ENCODE results near the gene TPRA1. TPM values are rescaled to one million over a fixed set of nuclear protein-coding genes. Genes with fewer than 3 reads are reported as not detected.

Gene TPRA1
- total and polyA plus RNA-seq, 2 of the 4 experiments (the other 2 are of a cell fraction) = 17.9 to 40.1 TPM

DNA sequence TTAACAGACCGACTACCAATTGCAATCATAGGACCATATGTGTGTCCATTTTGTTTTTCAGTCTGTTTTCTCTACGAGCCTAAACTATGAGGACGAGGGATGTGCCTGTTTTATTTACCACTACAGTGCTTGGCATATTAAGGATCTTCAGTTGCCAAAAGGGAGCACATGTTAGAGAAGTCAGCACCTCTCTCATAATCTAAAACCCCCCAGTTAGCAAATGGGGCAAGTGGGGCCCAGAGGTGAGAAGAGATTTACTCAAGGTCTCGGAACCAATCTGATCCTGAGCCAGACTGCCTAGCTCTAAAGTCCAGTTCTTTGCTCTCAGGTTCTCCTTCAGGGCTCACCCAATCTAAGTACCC is 37.9 kb upstream of the TPRA1 start:
- peaks cover 9% of the 10 kb centered on the region for H3K9me1 ChIP-seq (ENCODE audit: insufficient read depth, low read length)
- H3K27ac ChIP-seq (ENCODE audit: insufficient read depth, low read length) = no peak overlapping the region
- dilution Hi-C loops (cut with HindIII; ENCODE audit: low sequenced_read_pairs, unreplicated experiment) (no loop called here), in situ Hi-C loops (cut with MboI; ENCODE audit: low sequenced_read_pairs) (no loop called here), intact Hi-C loops (cut with micrococcal nuclease) (no loop called here)
- 0 out of 2 replicates have a peak, but pooled peaks cover 2% of the 10 kb centered on the region for H3K9me3 ChIP-seq (ENCODE audit: control insufficient read depth, insufficient read depth, low read length)
- ChIA-PET CTCF (no interaction called here), POLR2A (ENCODE audit: unreplicated experiment) (no interaction called here)
- H2AK5ac ChIP-seq (ENCODE audit: low read depth, low read length) = no peak overlapping the region
- no peak overlapping the region for H3K14ac ChIP-seq (replicated peaks; ENCODE audit: low read depth, low read length)
- H2BK20ac ChIP-seq (ENCODE audit: low read depth, low read length) = no peak overlapping the region
- H3K4me2 ChIP-seq (ENCODE audit: low read depth, low read length) = peak overlapping the region; percentile 39; the same call in 1 of the 2 replicates
- H3K79me1 ChIP-seq (ENCODE audit: low read depth in 1 of 2, low read length in 2 of 2) = no peaks in the 10 kb centered on the region
- no peak overlapping the region for H2BK5ac ChIP-seq (ENCODE audit: low read depth, low read length, poor library complexity, severe bottlenecking)
- H2BK120ac ChIP-seq (ENCODE audit: low read depth, low read length) = no peak overlapping the region
- no peak overlapping the region for H3K56ac ChIP-seq (ENCODE audit: extremely low read depth, insufficient read depth, low read length)
- H4K91ac ChIP-seq (ENCODE audit: insufficient read depth, low read depth, low read length) = no peak overlapping the region
- peaks cover 41% of the 10 kb centered on the region for H3K27me3 ChIP-seq (ENCODE audit: control insufficient read depth, insufficient read depth, low read length)
- TF ChIP-seq CHD1 (IDR thresholded peaks at IDR 0.05; ENCODE audit: low read depth, low read length) (no peak), MAZ (IDR thresholded peaks at IDR 0.05; ENCODE audit: borderline replicate concordance, low read depth, low read length) (no peak), RCOR1 (IDR thresholded peaks at IDR 0.05; ENCODE audit: insufficient replicate concordance, low read length) (no peak), SMC3 (IDR thresholded peaks at IDR 0.05; ENCODE audit: low read depth, low read length) (no peak), RFX5 (IDR thresholded peaks at IDR 0.05; ENCODE audit: low read depth, low read length) (no peak), RAD21 (IDR thresholded peaks at IDR 0.05; ENCODE audit: low read length) (no peak), MAFK (IDR thresholded peaks at IDR 0.05; ENCODE audit: low read depth, low read length) (no peak), NFE2L2 (IDR thresholded peaks at IDR 0.05; ENCODE audit: low read depth, low read length) (no peak), POLR2A (IDR thresholded peaks at IDR 0.05; ENCODE audit: low read depth, low read length) (no peak), MXI1 (IDR thresholded peaks at IDR 0.05; ENCODE audit: borderline replicate concordance, low read depth, low read length) (no peak), FOS (IDR thresholded peaks at IDR 0.05; ENCODE audit: low read depth, low read length) (no peak), BHLHE40 (IDR thresholded peaks at IDR 0.05; ENCODE audit: low read depth, low read length) (no peak), CEBPB (IDR thresholded peaks at IDR 0.05; ENCODE audit: low read depth, low read length) (no peak)
- TF ChIP-seq, protein P1, sequence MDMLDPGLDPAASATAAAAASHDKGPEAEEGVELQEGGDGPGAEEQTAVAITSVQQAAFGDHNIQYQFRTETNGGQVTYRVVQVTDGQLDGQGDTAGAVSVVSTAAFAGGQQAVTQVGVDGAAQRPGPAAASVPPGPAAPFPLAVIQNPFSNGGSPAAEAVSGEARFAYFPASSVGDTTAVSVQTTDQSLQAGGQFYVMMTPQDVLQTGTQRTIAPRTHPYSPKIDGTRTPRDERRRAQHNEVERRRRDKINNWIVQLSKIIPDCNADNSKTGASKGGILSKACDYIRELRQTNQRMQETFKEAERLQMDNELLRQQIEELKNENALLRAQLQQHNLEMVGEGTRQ (IDR thresholded peaks at IDR 0.05; ENCODE audit: low read depth, low read length) = no peak
- TF ChIP-seq, protein P2, sequence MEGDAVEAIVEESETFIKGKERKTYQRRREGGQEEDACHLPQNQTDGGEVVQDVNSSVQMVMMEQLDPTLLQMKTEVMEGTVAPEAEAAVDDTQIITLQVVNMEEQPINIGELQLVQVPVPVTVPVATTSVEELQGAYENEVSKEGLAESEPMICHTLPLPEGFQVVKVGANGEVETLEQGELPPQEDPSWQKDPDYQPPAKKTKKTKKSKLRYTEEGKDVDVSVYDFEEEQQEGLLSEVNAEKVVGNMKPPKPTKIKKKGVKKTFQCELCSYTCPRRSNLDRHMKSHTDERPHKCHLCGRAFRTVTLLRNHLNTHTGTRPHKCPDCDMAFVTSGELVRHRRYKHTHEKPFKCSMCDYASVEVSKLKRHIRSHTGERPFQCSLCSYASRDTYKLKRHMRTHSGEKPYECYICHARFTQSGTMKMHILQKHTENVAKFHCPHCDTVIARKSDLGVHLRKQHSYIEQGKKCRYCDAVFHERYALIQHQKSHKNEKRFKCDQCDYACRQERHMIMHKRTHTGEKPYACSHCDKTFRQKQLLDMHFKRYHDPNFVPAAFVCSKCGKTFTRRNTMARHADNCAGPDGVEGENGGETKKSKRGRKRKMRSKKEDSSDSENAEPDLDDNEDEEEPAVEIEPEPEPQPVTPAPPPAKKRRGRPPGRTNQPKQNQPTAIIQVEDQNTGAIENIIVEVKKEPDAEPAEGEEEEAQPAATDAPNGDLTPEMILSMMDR (conservative IDR thresholded peaks at IDR 0.05; ENCODE audit: low read depth, low read length) = no peak
- TF ChIP-seq, protein P3, sequence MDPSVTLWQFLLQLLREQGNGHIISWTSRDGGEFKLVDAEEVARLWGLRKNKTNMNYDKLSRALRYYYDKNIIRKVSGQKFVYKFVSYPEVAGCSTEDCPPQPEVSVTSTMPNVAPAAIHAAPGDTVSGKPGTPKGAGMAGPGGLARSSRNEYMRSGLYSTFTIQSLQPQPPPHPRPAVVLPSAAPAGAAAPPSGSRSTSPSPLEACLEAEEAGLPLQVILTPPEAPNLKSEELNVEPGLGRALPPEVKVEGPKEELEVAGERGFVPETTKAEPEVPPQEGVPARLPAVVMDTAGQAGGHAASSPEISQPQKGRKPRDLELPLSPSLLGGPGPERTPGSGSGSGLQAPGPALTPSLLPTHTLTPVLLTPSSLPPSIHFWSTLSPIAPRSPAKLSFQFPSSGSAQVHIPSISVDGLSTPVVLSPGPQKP (IDR thresholded peaks at IDR 0.05; ENCODE audit: borderline replicate concordance, low read depth, low read length) = no peak
- no peak overlapping the region for H4K8ac ChIP-seq (ENCODE audit: low read depth in 2 of 2, low read length in 2 of 2)
- H3K9ac ChIP-seq (ENCODE audit: low read depth, low read length) = no peak overlapping the region
- no TSS peak for BruUV-seq (replicated peaks)
- peaks cover 3% of the 10 kb centered on the region; the same call in 1 of the 2 replicates for H3K4me1 ChIP-seq (ENCODE audit: control insufficient read depth, insufficient read depth, low read length)
- no peak overlapping the region for H4K5ac ChIP-seq (ENCODE audit: low read depth, low read length)
- H3K18ac ChIP-seq (ENCODE audit: low read depth, low read length) = no peak overlapping the region
- H2BK15ac ChIP-seq (ENCODE audit: low read depth, low read length) = no peak overlapping the region
- peaks cover 10% of the 10 kb centered on the region; the same call in 1 of the 2 replicates for H4K20me1 ChIP-seq (ENCODE audit: insufficient read depth, low read length)
- ATAC-seq (ENCODE audit: low read depth) = no peak
- H2AK9ac ChIP-seq (replicated peaks; ENCODE audit: low read depth, low read length, poor library complexity) = no peak overlapping the region
- no peaks in the 10 kb centered on the region for H3K36me3 ChIP-seq (ENCODE audit: control insufficient read depth, insufficient read depth, low read length)
- no peak for DNase-seq
- H3K4me3 ChIP-seq (ENCODE audit: insufficient read depth, low read depth, low read length) = no peak overlapping the region; the same call in 1 of the 2 replicates
- no peak overlapping the region for H3K23ac ChIP-seq (ENCODE audit: low read depth, low read length)
- H3K4ac ChIP-seq (ENCODE audit: low read depth, low read length) = no peak overlapping the region
- WGBS, 2 experiments (ENCODE audit: extremely low coverage in 2 of 2, insufficient read length in 1 of 2) = no CpG with 5 or more reads among the region's 4 CpGs
- no peak overlapping the region for H2AFZ ChIP-seq (replicated peaks; ENCODE audit: low read length, poor library complexity)
